HepG2 (cell line): ENCODE results near the gene CCDC33. TPM values are rescaled to one million over a fixed set of nuclear protein-coding genes. Genes with fewer than 3 reads are reported as not detected.

Experiments
- ETV5 ChIP-seq: IDR thresholded peaks from 2 replicates; pipeline ENCODE4 v1.6.1; 2018; ENCODE audit warnings: missing biosample characterization, missing genetic modification reagents, inconsistent platforms, borderline replicate concordance
- KLF16 ChIP-seq, 2 experiments: sonication (generic) in 1 of 2; formaldehyde crosslinking in 1 of 2; IDR thresholded peaks; 2 replicates each; pipeline versions ENCODE4 v1.6.1 to v1.8.0; 2016 to 2023; ENCODE audit warnings: missing genetic modification reagents in 2 of 2, missing compliant biosample characterization in 1 of 2
- NFATC3 ChIP-seq: sonication (generic); formaldehyde crosslinking; IDR thresholded peaks from 2 replicates; pipeline ENCODE4 v1.5.1; 2020; ENCODE audit warnings: mild to moderate bottlenecking, missing genetic modification reagents
- NFE2 ChIP-seq: sonication (generic); formaldehyde crosslinking; IDR thresholded peaks from 2 replicates; pipeline ENCODE4 v1.4.0; 2020; ENCODE audit warnings: missing genetic modification reagents
- PHF8 ChIP-seq: sonication (generic); formaldehyde crosslinking; IDR thresholded peaks from 2 replicates; pipeline ENCODE4 v1.5.0; 2020; ENCODE audit warnings: missing genetic modification reagents
- RFX3 ChIP-seq: IDR thresholded peaks from 2 replicates; pipeline ENCODE4 v1.6.1; 2016; ENCODE audit warnings: missing biosample characterization, missing genetic modification reagents
- SRF ChIP-seq: IDR thresholded peaks from 2 replicates; pipeline ENCODE4 v1.6.1; 2011; ENCODE audit warnings: mild to moderate bottlenecking, low read depth, low read length, moderate library complexity
- ZBED4 ChIP-seq: sonication (generic); formaldehyde crosslinking; IDR thresholded peaks from 2 replicates; pipeline ENCODE4 v1.4.0; 2020; ENCODE audit warnings: missing genetic modification reagents, borderline replicate concordance
- ZBTB21 ChIP-seq: sonication (generic); formaldehyde crosslinking; IDR thresholded peaks from 2 replicates; pipeline ENCODE4 v1.4.0; 2020; ENCODE audit warnings: missing genetic modification reagents
- ZBTB43 ChIP-seq: sonication (generic); formaldehyde crosslinking; conservative IDR thresholded peaks from 2 replicates; pipeline ENCODE4 v1.4.0; 2020; ENCODE audit warnings: missing genetic modification reagents
- ZNF337 ChIP-seq: sonication (generic); formaldehyde crosslinking; IDR thresholded peaks from 2 replicates; pipeline ENCODE4 v1.5.1; 2020; ENCODE audit warnings: missing genetic modification reagents, low read depth, mild to moderate bottlenecking, borderline replicate concordance
- ZNF362 ChIP-seq: sonication (generic); formaldehyde crosslinking; IDR thresholded peaks from 2 replicates; pipeline ENCODE4 v1.4.0; 2020; ENCODE audit warnings: missing genetic modification reagents, mild to moderate bottlenecking, borderline replicate concordance
- ZNF839 ChIP-seq: sonication (generic); formaldehyde crosslinking; IDR thresholded peaks from 2 replicates; pipeline ENCODE4 v1.4.0; 2020; ENCODE audit warnings: missing genetic modification reagents, mild to moderate bottlenecking, borderline replicate concordance
- polyA plus RNA-seq, 8 experiments: library from polyadenylated mRNA; depleted of rRNA in 3 of 8; stranded (reverse) in 7 of 8; unstranded in 1 of 8; fragments of >200 nt; fragmentation: Illumina TruSeq in 4 of 8; extraction: Trizol in 4 of 8; gene quantifications; 2 replicates each; pipeline versions ENCODE4 v1.2.1 to v1.2.3, GENCODE V29; 2011 to 2016; ENCODE audit warnings: low read depth in 4 of 8, missing spikeins in 1 of 8, mixed read lengths in 1 of 8; ENCODE audit not compliant: insufficient read depth in 1 of 8
- total RNA-seq, 5 experiments: library from RNA; depleted of rRNA; stranded (reverse); fragments of >200 nt; fragmentation: Illumina TruSeq; extraction: Trizol; gene quantifications; 2 replicates each; pipeline ENCODE4 v1.2.3, GENCODE V29; 2016; ENCODE audit warnings: low read depth in 1 of 5
- TF ChIP-seq, protein P1 (sequence below): sonication (generic); formaldehyde crosslinking; IDR thresholded peaks from 2 replicates; pipeline ENCODE4 v1.5.1; 2020; ENCODE audit warnings: mild to moderate bottlenecking, missing genetic modification reagents, borderline replicate concordance

The CCDC33 gene
- total and polyA plus RNA-seq, 2 of the 13 experiments (the other 11 are each of a cell fraction or from before 2014, with no cell fraction given), result 0.30 TPM; not detected in 1

DNA sequence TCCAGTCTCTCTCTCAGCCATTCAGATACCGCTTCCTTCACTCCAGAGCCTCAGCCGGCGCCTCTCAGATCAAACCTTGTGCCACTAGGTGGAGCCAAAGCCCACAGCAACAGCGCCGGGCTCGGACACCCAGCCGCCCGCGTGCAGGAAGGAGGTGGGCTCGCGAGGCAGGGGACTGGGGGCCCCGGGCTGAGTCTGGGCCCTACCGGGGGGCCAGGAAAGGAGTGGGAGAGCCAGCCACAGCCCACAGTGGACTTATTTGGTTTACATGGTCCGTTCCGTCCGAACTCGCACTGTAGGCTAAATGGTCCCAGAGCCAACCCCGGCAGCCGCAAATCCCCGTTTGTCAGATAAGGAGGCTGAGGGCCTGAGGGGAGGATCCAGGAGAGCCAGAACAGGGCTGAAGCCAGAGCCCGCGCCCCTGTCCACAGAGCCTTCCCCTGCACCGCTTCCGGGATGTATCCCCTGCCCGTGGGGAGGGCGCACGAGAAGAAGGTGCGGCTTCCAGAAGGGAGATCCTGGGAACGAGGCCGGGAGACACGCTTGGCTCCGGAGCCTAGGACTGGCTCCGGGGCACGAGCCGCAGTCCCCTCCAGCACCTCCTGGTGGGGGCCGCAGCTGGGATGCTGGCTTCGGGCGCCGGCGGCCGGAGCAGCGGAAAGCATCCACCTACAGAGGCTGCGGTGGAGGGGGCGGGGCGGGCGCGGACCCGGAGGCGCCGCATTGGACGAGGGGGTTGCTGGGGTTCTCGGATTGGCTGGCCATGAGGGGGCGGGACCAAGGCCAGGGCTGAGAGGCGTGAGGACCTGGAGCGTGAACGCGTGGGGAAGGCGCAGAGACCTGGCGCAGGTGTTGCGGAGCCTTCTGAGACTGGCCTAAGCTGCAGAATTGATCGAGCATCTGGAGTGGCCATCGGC is 137.9 kb downstream of the CCDC33 start (continued):
- TF ChIP-seq, protein P1, sequence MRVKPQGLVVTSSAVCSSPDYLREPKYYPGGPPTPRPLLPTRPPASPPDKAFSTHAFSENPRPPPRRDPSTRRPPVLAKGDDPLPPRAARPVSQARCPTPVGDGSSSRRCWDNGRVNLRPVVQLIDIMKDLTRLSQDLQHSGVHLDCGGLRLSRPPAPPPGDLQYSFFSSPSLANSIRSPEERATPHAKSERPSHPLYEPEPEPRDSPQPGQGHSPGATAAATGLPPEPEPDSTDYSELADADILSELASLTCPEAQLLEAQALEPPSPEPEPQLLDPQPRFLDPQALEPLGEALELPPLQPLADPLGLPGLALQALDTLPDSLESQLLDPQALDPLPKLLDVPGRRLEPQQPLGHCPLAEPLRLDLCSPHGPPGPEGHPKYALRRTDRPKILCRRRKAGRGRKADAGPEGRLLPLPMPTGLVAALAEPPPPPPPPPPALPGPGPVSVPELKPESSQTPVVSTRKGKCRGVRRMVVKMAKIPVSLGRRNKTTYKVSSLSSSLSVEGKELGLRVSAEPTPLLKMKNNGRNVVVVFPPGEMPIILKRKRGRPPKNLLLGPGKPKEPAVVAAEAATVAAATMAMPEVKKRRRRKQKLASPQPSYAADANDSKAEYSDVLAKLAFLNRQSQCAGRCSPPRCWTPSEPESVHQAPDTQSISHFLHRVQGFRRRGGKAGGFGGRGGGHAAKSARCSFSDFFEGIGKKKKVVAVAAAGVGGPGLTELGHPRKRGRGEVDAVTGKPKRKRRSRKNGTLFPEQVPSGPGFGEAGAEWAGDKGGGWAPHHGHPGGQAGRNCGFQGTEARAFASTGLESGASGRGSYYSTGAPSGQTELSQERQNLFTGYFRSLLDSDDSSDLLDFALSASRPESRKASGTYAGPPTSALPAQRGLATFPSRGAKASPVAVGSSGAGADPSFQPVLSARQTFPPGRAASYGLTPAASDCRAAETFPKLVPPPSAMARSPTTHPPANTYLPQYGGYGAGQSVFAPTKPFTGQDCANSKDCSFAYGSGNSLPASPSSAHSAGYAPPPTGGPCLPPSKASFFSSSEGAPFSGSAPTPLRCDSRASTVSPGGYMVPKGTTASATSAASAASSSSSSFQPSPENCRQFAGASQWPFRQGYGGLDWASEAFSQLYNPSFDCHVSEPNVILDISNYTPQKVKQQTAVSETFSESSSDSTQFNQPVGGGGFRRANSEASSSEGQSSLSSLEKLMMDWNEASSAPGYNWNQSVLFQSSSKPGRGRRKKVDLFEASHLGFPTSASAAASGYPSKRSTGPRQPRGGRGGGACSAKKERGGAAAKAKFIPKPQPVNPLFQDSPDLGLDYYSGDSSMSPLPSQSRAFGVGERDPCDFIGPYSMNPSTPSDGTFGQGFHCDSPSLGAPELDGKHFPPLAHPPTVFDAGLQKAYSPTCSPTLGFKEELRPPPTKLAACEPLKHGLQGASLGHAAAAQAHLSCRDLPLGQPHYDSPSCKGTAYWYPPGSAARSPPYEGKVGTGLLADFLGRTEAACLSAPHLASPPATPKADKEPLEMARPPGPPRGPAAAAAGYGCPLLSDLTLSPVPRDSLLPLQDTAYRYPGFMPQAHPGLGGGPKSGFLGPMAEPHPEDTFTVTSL (CRISPR knock-in tag), result no peak
- TF ChIP-seq ZNF362, result no peak
- TF ChIP-seq ETV5 (CRISPR knock-in tag), result no peak
- no peak; a peak in 1 of 4 replicates for TF ChIP-seq KLF16 (CRISPR knock-in tag; IDR thresholded peaks at IDR 0.05)
- TF ChIP-seq PHF8 (CRISPR knock-in tag), result peak; percentile 44; the same call in 1 of the 2 replicates
- 0 out of 2 replicates have a peak, but pooled peaks have one; percentile 27 for TF ChIP-seq ZNF337 (CRISPR knock-in tag)
- TF ChIP-seq ZBTB43 (CRISPR knock-in tag), result no peak
- TF ChIP-seq NFATC3 (CRISPR knock-in tag), result no peak
- no peak for TF ChIP-seq RFX3 (CRISPR knock-in tag)
- 0 out of 2 replicates have a peak, but pooled peaks have one; percentile 26 for TF ChIP-seq ZNF839 (CRISPR knock-in tag)
- TF ChIP-seq NFE2 (CRISPR knock-in tag), result no peak
- no peak for TF ChIP-seq SRF
- no peak for TF ChIP-seq ZBED4 (CRISPR knock-in tag)
- no peak for TF ChIP-seq ZBTB21
